HL-60 (cell line): ENCODE measurements around the gene TMPRSS3.

Source experiments
- CTCF ChIP-seq: IDR thresholded peaks from one replicate; pipeline ENCODE4 v1.5.1; 2011; ENCODE audit warnings: low read length, control low read depth, inconsistent platforms; ENCODE audit not compliant: insufficient read depth
- GABPA ChIP-seq: IDR thresholded peaks from 2 replicates; pipeline ENCODE4 v1.6.1; 2012; ENCODE audit warnings: low read depth
- POLR2AphosphoS5 ChIP-seq: IDR thresholded peaks from 2 replicates; pipeline ENCODE4 v1.6.1; 2012; ENCODE audit warnings: low read depth
- REST ChIP-seq: IDR thresholded peaks from 2 replicates; pipeline ENCODE4 v1.6.1; 2012; ENCODE audit warnings: low read depth; ENCODE audit not compliant: insufficient replicate concordance

- no peak for TF ChIP-seq CTCF
- TF ChIP-seq POLR2AphosphoS5, result no peak
- TF ChIP-seq REST, result no peak
- no peak for TF ChIP-seq GABPA
Observed at GRCh38 chr21:42378418-42378817, 17.4 kb downstream of the TMPRSS3 start.
